DND-41 (cell line): ENCODE results near the gene GCN1.

Experiments
- CTCF ChIP-seq: IDR thresholded peaks from 2 replicates; pipeline ENCODE4 v1.5.1; 2012; ENCODE audit warnings: borderline replicate concordance, low read length, moderate library complexity, mild to moderate bottlenecking; ENCODE audit not compliant: poor library complexity, severe bottlenecking; ENCODE audit errors: extremely low read depth
- EZH2 ChIP-seq: IDR thresholded peaks from 3 replicates; pipeline ENCODE4 v1.6.1; 2012; ENCODE audit warnings: borderline replicate concordance, low read depth, mild to moderate bottlenecking, moderate library complexity, low read length, inconsistent platforms; ENCODE audit not compliant: severe bottlenecking

DNA sequence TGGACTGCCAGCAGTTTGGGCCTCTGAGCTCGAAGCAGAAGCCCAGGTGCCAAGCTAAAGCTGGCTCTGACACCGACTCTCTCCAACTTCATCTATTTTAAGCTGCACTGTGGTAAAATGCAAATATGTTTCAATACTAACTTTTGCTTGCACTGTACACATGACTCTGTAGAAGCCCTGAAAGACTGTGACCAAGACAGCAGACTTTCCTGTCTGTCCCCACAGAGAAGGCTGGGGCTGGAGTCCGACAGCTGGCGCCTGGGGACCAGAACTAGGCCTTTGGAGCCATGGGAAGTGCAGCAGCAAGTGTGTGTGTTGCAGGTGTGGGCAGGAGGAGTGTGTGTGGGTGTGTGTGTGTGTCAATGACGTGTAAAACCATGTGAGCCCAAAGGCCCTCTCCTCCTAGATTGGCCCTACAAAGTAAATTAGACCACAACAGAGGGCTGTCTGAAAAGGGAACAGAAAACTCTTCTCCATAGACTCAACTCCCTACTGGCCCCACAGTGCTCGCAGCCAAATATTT lies 61.6 kb downstream of the GCN1 start:
- no peak for TF ChIP-seq CTCF
- TF ChIP-seq EZH2, result no peak
